AG09319 (cell line): Measurements from ENCODE around the gene NHSL2.

ENCODE experiments used
- DNase-seq: peaks from one replicate; pipeline ENCODE4 v3.0.0-alpha.2; 2010; ENCODE audit warnings: low read depth; ENCODE audit errors: extremely low read depth
- TF ChIP-seq, protein P1 (sequence below): IDR thresholded peaks from 2 replicates; pipeline ENCODE4 v1.5.1; 2011; ENCODE audit warnings: low read depth, mild to moderate bottlenecking, inconsistent platforms, low read length, moderate library complexity

The NHSL2 gene

DNA sequence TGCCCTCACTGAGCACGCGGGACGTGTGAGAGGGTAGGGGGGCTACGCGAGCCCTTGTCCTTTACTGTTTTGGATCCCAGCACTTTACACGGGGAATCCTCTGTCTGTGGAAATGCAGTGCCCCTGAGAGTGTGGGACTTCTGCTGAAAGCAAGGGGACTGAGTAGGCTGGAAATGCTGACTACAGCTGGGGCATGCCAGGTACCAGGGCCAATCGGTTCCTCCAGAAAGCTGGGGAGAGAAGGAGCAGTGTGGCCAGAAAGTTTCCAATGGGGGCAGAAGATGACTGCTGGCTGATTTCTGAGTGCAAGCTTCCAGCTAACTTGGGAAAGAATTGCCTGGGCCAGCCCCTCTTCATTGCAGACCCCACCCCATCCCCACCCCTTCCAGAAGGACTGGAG lies 1.5 kb downstream of the NHSL2 start:
- TF ChIP-seq, protein P1, sequence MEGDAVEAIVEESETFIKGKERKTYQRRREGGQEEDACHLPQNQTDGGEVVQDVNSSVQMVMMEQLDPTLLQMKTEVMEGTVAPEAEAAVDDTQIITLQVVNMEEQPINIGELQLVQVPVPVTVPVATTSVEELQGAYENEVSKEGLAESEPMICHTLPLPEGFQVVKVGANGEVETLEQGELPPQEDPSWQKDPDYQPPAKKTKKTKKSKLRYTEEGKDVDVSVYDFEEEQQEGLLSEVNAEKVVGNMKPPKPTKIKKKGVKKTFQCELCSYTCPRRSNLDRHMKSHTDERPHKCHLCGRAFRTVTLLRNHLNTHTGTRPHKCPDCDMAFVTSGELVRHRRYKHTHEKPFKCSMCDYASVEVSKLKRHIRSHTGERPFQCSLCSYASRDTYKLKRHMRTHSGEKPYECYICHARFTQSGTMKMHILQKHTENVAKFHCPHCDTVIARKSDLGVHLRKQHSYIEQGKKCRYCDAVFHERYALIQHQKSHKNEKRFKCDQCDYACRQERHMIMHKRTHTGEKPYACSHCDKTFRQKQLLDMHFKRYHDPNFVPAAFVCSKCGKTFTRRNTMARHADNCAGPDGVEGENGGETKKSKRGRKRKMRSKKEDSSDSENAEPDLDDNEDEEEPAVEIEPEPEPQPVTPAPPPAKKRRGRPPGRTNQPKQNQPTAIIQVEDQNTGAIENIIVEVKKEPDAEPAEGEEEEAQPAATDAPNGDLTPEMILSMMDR, result no peak
- no peak for DNase-seq

DNA sequence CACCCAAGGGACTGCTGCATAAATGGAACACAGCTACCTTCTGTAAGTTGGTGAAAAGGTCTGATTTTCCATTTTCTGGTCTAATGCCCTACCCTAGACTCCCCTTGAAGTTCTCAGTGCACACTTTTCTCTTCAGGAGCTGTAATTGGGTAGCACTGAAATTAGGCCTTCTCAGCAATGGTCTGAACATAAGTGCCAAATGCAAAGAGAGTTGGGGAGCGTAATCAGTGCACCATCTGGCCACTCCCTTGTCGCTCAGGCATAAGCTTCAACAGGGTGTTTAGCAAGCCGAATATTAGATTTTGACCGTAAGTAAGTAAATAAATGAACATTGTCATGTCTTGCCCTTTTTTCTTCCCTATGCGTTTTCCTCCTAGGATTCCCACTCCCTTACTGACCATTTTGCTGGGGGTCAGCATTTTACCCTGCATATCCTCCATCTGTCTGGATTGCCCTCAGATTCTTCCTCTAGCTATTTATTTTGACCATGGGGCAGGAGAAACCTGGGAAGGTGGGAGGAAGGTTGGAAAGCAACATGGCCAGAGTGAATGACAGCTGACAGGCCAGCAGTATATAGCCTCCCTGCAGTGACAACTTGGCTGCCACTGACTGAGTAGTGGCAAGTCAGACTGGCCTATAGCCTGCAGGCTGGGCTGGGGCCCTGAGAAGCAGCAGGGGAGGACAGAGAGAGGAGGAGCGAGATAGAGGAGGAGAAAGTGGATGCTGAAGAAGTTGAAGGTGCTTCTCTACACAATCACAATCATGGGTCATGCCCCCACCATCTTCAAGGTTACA lies 2.7 kb downstream of the NHSL2 start:
- TF ChIP-seq, protein P1, result no peak

DNA sequence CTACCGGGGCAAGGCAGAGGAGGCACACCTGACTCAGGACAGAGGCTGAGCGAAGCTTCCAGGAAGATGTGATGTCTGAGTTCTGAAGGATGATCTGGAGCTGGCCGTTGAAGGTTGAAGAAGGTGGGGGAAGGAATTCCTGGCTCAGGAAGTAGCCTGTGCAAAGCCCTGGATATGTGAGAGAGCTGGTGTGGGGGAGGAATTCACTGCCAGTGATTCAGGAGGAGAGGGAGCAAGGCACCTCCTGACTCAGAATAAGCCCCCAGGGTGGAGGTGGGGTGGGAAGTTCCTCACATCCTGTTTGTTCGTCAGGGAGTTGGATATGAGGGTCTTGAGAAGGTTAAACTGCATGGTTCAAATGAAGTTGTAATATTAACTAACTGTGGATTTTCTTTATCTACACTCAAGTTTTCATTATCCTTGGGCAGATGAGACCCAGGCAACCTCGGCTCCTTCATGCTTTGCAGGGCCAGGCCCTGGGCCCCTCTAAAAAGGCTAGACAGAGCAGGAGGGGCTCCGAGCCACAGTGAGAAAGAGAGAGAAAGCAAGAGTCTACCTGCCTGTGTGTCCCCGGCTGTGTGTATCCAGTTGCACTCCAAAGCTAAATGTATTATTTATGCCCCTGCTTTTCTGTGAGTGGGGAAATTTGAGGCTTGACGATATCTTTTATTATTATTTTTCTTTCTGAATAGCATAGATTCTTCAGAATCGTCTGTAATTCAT lies 7.1 kb downstream of the NHSL2 start:
- TF ChIP-seq, protein P1, result no peak
- DNase-seq, result no peak

More for the DNA sequence above, 2.7 kb downstream of the NHSL2 start:
- no peak for DNase-seq

DNA sequence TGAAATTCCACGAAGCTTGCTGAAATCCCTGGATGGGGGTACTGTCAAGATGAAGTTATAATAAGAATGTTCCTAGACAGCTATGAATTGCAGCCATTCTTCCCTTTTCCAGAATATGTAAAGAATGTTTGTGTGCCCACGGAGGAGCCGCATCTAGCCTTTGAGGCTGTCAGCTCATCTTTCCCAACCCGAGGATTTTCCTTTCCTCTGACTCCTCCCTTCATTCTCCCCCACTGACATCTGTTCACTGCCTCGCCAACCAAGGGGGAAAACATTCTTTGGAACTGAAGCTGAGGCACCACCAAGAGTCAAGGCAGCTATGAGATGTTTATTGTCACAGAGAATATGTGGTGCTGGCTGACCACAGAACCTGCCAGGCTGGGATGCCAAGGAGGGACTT lies 8.8 kb downstream of the NHSL2 start:
- TF ChIP-seq, protein P1, result no peak
- no peak for DNase-seq

DNA sequence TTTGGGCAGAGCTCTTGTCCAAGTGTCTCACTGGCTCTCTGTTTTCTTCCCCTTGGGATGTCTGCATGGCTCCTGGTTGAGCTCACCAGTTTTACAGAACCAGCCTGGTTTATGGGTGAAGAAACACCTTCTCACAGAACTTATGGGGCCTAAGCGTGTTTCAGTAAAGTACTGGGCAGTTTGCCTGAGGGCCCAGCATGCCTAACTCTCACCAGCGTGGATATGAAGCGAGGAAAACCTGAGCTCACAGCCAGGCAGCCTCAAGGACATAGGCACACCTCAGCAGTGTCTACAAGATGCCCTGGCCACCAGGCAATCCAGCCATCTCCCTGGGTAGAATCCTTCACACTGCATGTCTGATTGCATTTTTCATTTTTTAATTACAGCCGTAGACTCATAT lies 9.2 kb downstream of the NHSL2 start:
- no peak for DNase-seq
- TF ChIP-seq, protein P1, result no peak

DNA sequence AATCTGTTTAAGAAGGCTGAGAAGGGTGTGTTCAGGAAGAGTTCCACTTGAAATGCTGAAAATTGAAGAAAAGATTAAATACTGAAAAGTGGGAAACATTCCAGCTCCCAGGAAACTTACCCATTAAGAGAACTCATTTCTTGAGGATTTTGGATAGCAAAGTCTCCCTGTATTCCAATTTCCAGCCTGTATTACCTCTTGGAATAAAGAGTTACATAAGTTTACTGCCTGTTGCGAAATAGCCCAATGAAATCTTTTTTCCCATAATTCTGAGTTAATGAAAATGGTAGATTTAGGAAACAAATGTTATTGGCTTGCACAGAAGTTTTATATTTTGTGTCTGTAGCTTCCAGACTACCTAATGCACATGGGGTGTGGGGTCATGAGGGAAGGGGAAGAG lies 12.0 kb downstream of the NHSL2 start:
- no peak for DNase-seq
- TF ChIP-seq, protein P1, result no peak

DNA sequence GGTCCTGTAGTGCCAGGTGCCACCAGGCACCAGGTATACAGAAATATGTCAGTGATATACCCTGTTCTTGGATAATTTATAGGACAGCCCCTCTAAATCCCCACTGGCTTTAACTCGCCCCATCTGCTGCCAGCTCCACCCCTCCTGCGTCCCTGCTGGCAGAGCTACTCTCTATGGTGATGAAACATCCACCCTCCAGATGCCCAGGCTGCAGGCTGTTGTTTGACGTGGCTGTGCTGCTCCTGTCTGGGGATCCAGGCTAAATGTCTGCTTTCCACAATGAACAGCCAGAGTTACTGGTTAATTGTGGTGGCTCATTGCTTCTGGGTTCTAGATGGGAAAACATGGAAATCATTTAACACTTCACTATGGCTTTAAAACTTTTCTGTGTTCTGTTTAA lies 12.9 kb downstream of the NHSL2 start:
- TF ChIP-seq, protein P1, result no peak
- DNase-seq, result no peak
